Measurements from ENCODE around the gene SENP5. TPM values are rescaled to one million over a fixed set of nuclear protein-coding genes. Genes with fewer than 3 reads are reported as not detected.
"Not testable (repeated sequence)": the region's sequence is repeated elsewhere in the genome, so short reads cannot be mapped to it uniquely, and the experiment has no call there.

SENP5 gene
- total RNA-seq, 2 experiments from 2014 or later = 37.9 to 42.3 TPM

DNA sequence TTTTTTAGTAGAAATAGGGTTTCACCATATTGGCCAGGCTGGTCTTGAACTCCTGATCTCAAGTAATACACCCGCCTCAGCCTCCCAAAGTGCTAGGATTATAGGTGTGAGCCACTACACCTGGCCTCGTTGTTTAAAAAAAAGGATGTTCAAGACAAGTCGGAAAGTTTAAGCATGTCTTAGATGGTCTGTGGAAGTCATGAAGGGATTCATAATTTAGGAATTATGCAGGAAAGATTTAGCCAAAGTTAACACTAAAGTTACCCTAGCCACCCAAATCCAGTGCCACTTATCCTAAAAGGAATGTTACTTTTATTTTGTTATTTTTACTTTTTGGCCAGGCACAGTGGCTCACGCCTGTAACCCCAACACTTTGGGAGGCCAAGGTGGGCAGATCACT, 19.3 kb upstream of the SENP5 start:
- DNase-seq; H3K27ac Mint-ChIP-seq; H3K27me3 Mint-ChIP-seq; H3K4me3 Mint-ChIP-seq; H3K9me3 Mint-ChIP-seq; H3K4me1 Mint-ChIP-seq; H3K36me3 Mint-ChIP-seq (ENCODE audit: low read depth); POLR2A ChIA-PET: not testable (repeated sequence)
- CTCF ChIA-PET = interaction anchor here (0.6 kb wide), 1 partner anchor 133 kb away, joined by 3 read pairs; no protein-coding TSS in a partner anchor

DNA sequence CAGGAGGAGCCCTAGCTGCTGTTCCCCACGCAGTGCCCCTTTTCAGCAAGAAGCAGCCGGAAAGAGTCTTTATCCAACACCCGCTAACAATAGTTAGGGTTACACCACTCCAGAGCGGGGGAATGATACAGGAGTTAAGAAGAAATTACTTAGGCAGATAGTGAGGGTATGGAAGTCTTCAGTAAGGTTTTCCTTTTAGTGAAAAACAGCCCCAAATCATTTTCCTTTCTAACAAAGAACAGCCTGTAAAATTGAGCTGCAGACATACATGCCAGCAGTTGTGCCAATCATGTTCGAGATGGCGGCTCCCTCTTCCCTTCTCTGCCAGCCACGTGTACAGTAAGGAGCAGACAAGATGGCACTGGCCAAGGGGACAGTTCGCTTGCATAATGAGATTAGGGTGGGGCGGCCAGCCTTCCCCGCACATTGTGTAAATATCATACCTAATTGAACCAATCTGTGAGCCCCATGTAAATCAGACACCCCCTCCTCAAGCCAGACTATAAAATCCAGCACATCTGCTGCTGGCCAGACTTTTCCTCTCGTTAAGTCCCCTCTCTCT, 18.5 kb upstream of the SENP5 start:
- no peak overlapping the region for H3K27ac Mint-ChIP-seq
- POLR2A ChIA-PET = no interaction called here
- DNase-seq = no peak
- H3K4me1 Mint-ChIP-seq = peaks cover 4% of the 10 kb centered on the region
- no peak overlapping the region for H3K4me3 Mint-ChIP-seq
- H3K9me3 Mint-ChIP-seq = no peaks in the 10 kb centered on the region
- H3K27me3 Mint-ChIP-seq = no peaks in the 10 kb centered on the region
- CTCF ChIA-PET = interaction anchor here (0.9 kb wide), 1 partner anchor 11 kb away, joined by 4 read pairs; no protein-coding TSS in a partner anchor
- H3K36me3 Mint-ChIP-seq (ENCODE audit: low read depth) = no peaks in the 10 kb centered on the region

DNA sequence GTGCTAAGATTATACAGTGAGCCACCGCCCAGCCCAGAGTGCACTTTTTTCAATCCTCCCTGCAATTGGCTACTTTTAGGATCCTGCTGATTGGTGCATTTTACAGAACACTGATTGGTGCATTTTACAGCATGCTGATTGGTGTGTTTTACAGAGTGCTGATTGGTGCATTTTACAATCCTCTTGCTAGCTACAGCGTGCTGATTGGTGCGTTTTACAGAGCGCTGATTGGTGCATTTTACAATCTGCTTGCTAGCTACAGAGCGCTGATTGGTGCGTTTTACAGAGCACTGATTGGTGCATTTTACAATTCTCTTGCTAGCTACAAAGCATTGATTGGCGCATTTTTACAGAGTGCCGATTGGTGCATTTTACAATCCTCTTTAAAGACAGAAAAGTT, 4.7 kb upstream of the SENP5 start:
- DNase-seq; H3K36me3 Mint-ChIP-seq (ENCODE audit: low read depth); H3K4me1 Mint-ChIP-seq; H3K4me3 Mint-ChIP-seq; H3K27ac Mint-ChIP-seq; H3K27me3 Mint-ChIP-seq; CTCF ChIA-PET; POLR2A ChIA-PET; H3K9me3 Mint-ChIP-seq: not testable (repeated sequence)

DNA sequence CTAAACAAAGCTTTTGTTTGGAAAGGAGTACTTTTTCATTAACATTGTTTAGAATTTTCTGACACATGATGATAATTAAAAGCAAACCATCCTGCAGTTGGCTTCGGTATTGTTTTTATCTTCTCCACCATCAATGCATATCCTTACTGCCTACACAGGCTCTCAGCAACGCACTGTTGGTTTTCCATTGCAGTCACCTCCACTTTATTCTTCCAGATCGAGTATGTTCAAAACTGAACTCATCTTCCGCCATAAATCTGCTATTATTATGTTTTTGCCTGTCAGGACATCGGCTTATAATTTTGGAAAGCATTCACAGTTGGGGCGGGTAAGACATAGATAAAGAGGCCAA, 589 bp upstream of the SENP5 start:
- H3K27ac Mint-ChIP-seq = peak overlapping the region; percentile 84
- peaks cover 3% of the 10 kb centered on the region for H3K9me3 Mint-ChIP-seq
- peaks cover 24% of the 10 kb centered on the region for H3K4me1 Mint-ChIP-seq
- peaks cover 10% of the 10 kb centered on the region for H3K36me3 Mint-ChIP-seq (ENCODE audit: low read depth)
- CTCF ChIA-PET = interaction anchor here (0.6 to 3.8 kb wide), 10 partner anchors 13 to 942 kb away, joined by 3 to 19 read pairs (median 3); partner anchors contain the start of genes MELTF and NCBP2
- POLR2A ChIA-PET = interaction anchor here (0.6 to 4.8 kb wide), 21 partner anchors 11 to 1149 kb away, joined by 3 to 91 read pairs (median 4); partner anchors contain the start of genes CEP19, FBXO45, LRCH3 and MELTF
- DNase-seq = no peak
- H3K27me3 Mint-ChIP-seq = no peaks in the 10 kb centered on the region
- peak overlapping the region; percentile 80 for H3K4me3 Mint-ChIP-seq

DNA sequence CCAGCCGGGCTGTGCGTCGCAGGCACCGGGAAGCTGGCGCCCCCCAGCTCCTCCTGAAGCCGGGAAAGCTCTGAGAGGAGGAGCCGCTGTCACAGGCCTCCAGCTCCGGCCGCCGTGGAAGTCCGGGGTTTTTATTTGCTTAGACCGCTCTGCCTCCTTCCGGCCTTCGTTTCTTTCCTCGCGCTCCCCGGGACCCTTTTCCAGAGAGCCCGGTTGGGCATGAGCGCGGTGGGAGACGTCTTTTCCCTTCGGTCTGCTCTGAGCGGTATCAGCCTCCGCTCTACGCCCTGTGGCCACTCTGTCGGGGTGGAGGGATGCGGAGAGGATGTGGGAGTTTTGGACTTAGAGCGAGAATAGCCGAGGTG, 559 bp downstream of the SENP5 start:
- DNase-seq = peak; percentile 35
- peaks cover 24% of the 10 kb centered on the region for H3K4me1 Mint-ChIP-seq
- H3K4me3 Mint-ChIP-seq = peak overlapping the region; percentile 93
- no peaks in the 10 kb centered on the region for H3K9me3 Mint-ChIP-seq
- H3K27ac Mint-ChIP-seq = peak overlapping the region; percentile 91
- CTCF ChIA-PET = interaction anchor here (0.5 to 3.8 kb wide), 7 partner anchors 18 to 339 kb away, joined by 3 to 19 read pairs (median 3); partner anchors contain the start of gene NCBP2
- no peaks in the 10 kb centered on the region for H3K27me3 Mint-ChIP-seq
- POLR2A ChIA-PET = interaction anchor here (0.8 to 4.8 kb wide), 28 partner anchors 10 to 922 kb away, joined by 3 to 91 read pairs (median 4); partner anchors contain the start of genes CEP19, FBXO45, LRCH3 and MELTF
- peaks cover 10% of the 10 kb centered on the region for H3K36me3 Mint-ChIP-seq (ENCODE audit: low read depth)

DNA sequence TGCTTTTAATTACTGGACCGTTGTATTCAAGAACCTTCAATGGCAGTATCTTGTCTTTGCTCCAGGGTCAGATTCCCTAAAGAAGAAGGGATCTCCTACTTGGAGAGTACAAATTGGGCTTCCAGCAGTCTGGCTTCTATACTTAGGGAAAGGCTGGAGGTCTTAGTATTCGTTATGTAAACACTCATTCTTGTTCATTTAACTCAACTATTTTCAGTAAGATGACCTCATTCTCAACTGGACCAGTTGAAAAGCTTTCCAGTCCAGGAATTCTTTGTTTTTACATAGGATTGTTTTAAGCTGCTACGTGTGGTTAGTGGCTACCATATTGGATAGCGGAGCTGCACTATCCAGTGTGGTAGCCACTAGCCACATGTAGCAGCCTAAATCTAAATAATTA, 4.6 kb downstream of the SENP5 start:
- CTCF ChIA-PET = no interaction called here
- no peak overlapping the region for H3K4me3 Mint-ChIP-seq
- DNase-seq = no peak
- H3K27ac Mint-ChIP-seq = no peak overlapping the region
- no peaks in the 10 kb centered on the region for H3K9me3 Mint-ChIP-seq
- peaks cover 10% of the 10 kb centered on the region for H3K36me3 Mint-ChIP-seq (ENCODE audit: low read depth)
- POLR2A ChIA-PET = interaction anchor here (0.8 to 1.4 kb wide), 2 partner anchors 11 to 70 kb away, joined by 3 to 4 read pairs; partner anchors contain the start of gene NCBP2
- H3K4me1 Mint-ChIP-seq = peaks cover 26% of the 10 kb centered on the region
- no peaks in the 10 kb centered on the region for H3K27me3 Mint-ChIP-seq

DNA sequence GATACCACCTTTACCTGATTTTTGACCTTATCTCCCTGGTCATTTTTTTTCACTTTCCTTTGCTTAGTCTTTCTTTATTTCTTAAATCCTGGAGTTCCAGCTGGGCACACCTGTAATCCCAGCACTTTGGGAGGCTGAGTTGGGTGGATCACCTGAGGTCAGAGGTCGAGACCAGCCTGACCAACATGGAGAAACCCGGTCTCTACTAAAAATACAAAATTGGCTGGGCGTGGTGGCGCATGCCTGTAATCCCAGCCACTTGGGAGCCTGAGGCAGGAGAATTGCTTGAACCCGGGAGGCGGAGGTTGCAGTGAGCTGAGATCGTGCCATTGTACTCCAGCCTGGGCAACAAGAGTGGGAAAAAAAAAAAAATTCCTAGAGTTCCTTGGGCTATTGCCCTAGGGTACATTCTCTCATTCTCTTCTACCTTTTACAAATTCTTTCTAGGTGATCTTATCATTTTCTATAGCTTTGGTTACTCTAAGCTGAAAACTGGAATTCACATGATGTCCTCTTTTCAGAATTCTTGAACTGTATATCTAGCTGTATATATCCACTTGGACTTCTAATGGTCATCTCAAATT, 6.9 kb downstream of the SENP5 start:
- H3K4me3 Mint-ChIP-seq; DNase-seq; H3K27ac Mint-ChIP-seq; CTCF ChIA-PET; H3K36me3 Mint-ChIP-seq (ENCODE audit: low read depth); H3K27me3 Mint-ChIP-seq; H3K9me3 Mint-ChIP-seq: not testable (repeated sequence)
- POLR2A ChIA-PET = interaction anchor here (0.6 to 2.5 kb wide), 2 partner anchors 68 to 205 kb away, joined by 3 to 11 read pairs; partner anchors contain the start of gene NCBP2
- peaks cover 22% of the 10 kb centered on the region for H3K4me1 Mint-ChIP-seq

DNA sequence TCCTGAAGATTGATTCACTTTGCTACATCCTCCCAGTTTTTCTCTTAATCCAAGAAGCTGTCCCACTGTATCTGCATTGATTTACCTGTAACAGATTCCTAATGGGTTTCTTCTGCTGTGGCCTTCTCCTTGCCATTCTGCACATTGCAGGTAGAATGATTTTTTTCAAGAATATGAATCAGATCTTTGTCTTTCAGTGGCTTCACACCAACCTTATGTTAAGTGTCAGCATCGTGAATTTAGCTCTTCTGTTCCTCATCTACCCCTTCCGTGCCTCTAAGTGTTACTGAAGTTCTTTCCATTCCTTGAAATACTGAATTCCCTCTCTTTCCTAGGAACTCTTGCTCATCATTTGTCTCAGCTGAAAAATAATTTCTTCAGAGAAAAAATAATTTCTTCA, 7.5 kb downstream of the SENP5 start:
- Mint-ChIP-seq H3K36me3 (ENCODE audit: low read depth) (peaks cover 10% of the 10 kb centered on the region), H3K4me1 (peaks cover 15% of the 10 kb centered on the region), H3K27ac (no peak overlapping the region), H3K4me3 (no peak overlapping the region), H3K27me3 (no peaks in the 10 kb centered on the region), H3K9me3 (no peaks in the 10 kb centered on the region)
- CTCF ChIA-PET = interaction anchor here (0.6 kb wide), 1 partner anchor 757 kb away, joined by 4 read pairs; no protein-coding TSS in a partner anchor
- POLR2A ChIA-PET = interaction anchor here (2.5 kb wide), 1 partner anchor 67 kb away, joined by 11 read pairs; the partner anchor contains the start of gene NCBP2
- no peak for DNase-seq

DNA sequence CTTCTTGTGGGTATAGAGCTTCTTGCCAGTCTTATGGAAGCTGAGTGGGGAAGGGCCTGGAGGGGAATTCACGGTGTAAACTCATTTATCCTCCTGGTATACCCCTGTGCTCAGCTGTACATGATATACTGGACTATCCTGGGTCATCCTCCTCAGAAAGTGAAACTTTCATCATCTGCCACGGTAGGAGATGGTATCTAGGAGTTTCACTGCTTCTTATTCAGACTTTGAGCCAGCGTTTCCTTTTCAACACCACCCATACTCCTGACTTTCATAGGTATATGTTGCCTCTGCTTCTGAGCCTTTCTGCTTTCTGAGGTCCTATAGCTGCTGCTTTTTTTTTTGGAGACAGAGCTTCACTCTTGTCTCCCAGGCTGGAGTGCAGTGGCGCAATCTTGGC, 15.6 kb downstream of the SENP5 start:
- Mint-ChIP-seq H3K27ac (no peak overlapping the region), H3K4me1 (peaks cover 37% of the 10 kb centered on the region), H3K9me3 (no peaks in the 10 kb centered on the region), H3K36me3 (ENCODE audit: low read depth) (peaks cover 13% of the 10 kb centered on the region), H3K27me3 (no peaks in the 10 kb centered on the region), H3K4me3 (no peak overlapping the region)
- POLR2A ChIA-PET = interaction anchor here (0.7 kb wide), 1 partner anchor 16 kb away, joined by 4 read pairs; the partner anchor contains the start of gene SENP5
- DNase-seq = no peak
- CTCF ChIA-PET = no interaction called here

DNA sequence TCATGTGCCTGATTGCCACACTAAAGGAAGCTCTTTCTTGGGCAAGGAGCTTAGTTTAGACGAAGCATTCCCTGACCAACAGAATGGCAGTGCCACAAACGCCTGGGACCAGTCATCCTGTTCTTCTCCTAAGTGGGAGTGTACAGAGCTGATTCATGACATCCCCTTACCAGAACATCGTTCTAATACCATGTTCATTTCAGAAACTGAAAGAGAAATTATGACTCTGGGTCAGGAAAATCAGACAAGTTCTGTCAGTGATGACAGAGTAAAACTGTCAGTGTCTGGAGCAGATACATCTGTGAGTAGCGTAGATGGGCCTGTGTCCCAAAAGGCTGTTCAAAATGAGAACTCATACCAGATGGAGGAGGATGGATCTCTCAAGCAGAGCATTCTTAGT, 18.4 kb downstream of the SENP5 start:
- ChIA-PET CTCF (interaction anchor here (0.8 to 1.6 kb wide), 2 partner anchors 19 to 144 kb away, joined by 3 to 4 read pairs; partner anchors contain the start of genes MELTF and SENP5), POLR2A (no interaction called here)
- no peak overlapping the region for H3K27ac Mint-ChIP-seq
- peaks cover 32% of the 10 kb centered on the region for H3K4me1 Mint-ChIP-seq
- peaks cover 13% of the 10 kb centered on the region for H3K36me3 Mint-ChIP-seq (ENCODE audit: low read depth)
- no peaks in the 10 kb centered on the region for H3K9me3 Mint-ChIP-seq
- no peaks in the 10 kb centered on the region for H3K27me3 Mint-ChIP-seq
- no peak for DNase-seq
- H3K4me3 Mint-ChIP-seq = no peak overlapping the region

DNA sequence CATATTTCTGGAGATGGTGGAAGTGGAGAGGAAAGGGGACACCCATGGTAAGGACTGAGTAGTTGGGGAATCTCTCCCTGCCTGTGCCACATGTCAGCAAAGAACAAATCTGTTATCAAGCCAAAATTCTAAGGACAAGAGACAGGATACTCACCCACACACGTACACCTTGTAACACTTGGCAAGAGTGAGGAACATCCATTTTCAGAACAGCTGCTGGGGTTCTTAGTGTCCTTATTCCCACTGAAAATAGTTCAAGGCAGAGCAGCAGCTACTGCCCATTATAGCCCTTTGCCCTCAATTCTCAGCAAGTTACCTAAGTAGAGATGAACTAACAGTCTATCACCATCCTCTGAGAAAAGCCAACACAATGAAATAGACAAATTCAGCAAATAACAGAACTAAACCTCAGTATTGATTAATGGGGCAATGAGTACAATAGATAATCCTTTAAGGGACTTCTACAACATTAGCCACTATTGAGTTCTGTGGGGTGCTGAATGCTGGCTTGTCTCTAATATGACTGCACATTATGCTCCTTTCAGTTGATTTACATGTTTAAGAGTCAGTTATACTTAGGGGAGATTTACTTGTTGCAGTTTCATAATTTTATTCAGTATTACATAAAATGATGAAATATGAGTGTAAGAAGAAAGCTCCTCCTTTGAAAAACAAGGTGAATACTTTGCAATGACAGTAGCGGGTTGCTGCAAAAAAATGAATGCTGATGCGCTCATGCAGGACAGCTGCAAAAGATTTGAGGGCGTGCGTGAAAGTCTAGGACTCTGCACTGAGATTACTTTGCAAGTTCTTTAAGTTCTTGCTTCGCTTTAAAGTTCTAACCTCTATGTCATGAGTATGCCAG, 22.4 kb downstream of the SENP5 start:
- H3K27me3 Mint-ChIP-seq = no peaks in the 10 kb centered on the region
- peaks cover 16% of the 10 kb centered on the region for H3K4me1 Mint-ChIP-seq
- ChIA-PET CTCF (no interaction called here), POLR2A (interaction anchor here (1.0 kb wide), 1 partner anchor 22 kb away, joined by 4 read pairs; the partner anchor contains the start of gene SENP5)
- peaks cover 12% of the 10 kb centered on the region for H3K36me3 Mint-ChIP-seq (ENCODE audit: low read depth)
- H3K9me3 Mint-ChIP-seq = no peaks in the 10 kb centered on the region
- H3K27ac Mint-ChIP-seq = no peak overlapping the region
- no peak overlapping the region for H3K4me3 Mint-ChIP-seq
- no peak for DNase-seq

DNA sequence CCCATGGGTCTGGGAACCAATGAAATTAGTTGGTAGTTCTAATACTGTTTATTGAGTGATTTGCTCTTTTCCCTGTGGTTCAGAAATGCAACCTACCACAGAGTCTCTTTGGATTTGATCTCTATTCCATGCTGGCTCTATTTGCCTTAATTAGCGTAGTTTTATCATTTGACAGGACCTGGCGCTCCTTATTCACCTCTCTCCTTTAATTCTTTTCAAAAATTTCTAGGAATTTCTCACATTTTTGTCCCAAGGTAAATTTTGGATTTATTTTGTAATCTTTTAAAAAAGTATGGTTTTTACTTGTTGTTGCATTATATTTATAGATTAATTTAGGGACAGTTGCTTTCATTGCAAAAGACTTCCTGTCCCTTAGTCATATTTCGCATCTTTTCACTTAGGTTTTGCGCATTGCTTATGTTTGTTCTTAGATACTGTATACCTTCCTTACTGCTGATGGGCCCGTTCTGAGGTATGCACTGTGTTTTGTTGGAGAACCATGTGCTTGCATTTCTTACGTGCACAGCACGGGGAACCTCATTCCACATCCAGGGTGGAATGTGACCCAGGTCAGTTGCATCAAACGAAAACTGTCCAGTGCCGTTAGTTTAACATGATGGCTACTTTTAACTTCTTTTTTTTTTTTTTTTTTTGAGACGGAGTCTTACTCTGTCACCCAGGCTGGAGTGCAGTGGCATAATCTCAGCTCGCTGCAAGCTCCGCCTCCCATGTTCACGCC, 27.0 kb downstream of the SENP5 start:
- no peak for DNase-seq
- H3K4me1 Mint-ChIP-seq = peaks cover 2% of the 10 kb centered on the region
- ChIA-PET CTCF (interaction anchor here (1.2 kb wide), 1 partner anchor 13 kb away, joined by 3 read pairs; no protein-coding TSS in a partner anchor), POLR2A (no interaction called here)
- no peaks in the 10 kb centered on the region for H3K27me3 Mint-ChIP-seq
- no peaks in the 10 kb centered on the region for H3K9me3 Mint-ChIP-seq
- H3K4me3 Mint-ChIP-seq = no peak overlapping the region
- no peak overlapping the region for H3K27ac Mint-ChIP-seq
- peaks cover 10% of the 10 kb centered on the region for H3K36me3 Mint-ChIP-seq (ENCODE audit: low read depth)
